HG03558 (cell line): Measurements from ENCODE around the gene DCLRE1A.

Experiments used
- ATAC-seq: cut with Tn5 transposase; IDR thresholded peaks from one replicate; pipeline ENCODE4 v1.9.1; 2021; ENCODE audit warnings: moderate number of reproducible peaks; ENCODE audit not compliant: unreplicated experiment; ENCODE audit errors: extremely low read depth

DCLRE1A gene

GRCh38 chr10:113854013-113854760 is at the start of gene DCLRE1A, which contains the start of gene NHLRC2:
Gene DCLRE1A, minus strand, starts transcription at chr10:113854082. Its CDS starts 900 bp downstream, at chr10:113853182.
Gene NHLRC2, plus strand, starts transcription at chr10:113854661. Its CDS starts 212 bp downstream, at chr10:113854873.
- ATAC-seq: no peak

GRCh38 chr10:113899952-113900598 is 46.2 kb upstream of the DCLRE1A start:
- ATAC-seq: no peak

GRCh38 chr10:113897693-113898618 is 44.1 kb upstream of the DCLRE1A start:
- ATAC-seq: no peak

GRCh38 chr10:113895018-113895417 is 41.1 kb upstream of the DCLRE1A start:
- ATAC-seq: no peak

- no peak for ATAC-seq
Measured at GRCh38 chr10:113894581-113894980, 40.7 kb upstream of the DCLRE1A start.

- ATAC-seq: no peak
Measured at GRCh38 chr10:113893570-113893969, 39.7 kb upstream of the DCLRE1A start.

- no peak for ATAC-seq
Measured at GRCh38 chr10:113891476-113891875, 37.6 kb upstream of the DCLRE1A start.

- ATAC-seq: no peak
Measured at GRCh38 chr10:113890769-113891168, 36.9 kb upstream of the DCLRE1A start.

GRCh38 chr10:113889911-113890310 is 36.0 kb upstream of the DCLRE1A start:
- no peak for ATAC-seq

- no peak for ATAC-seq
Measured at GRCh38 chr10:113882240-113882639, 28.4 kb upstream of the DCLRE1A start.

GRCh38 chr10:113880236-113880635 is 26.4 kb upstream of the DCLRE1A start:
- no peak for ATAC-seq

GRCh38 chr10:113879691-113880090 is 25.8 kb upstream of the DCLRE1A start:
- peak; percentile 78 for ATAC-seq

- no peak for ATAC-seq
Measured at GRCh38 chr10:113876461-113876860, 22.6 kb upstream of the DCLRE1A start.

- no peak for ATAC-seq
Measured at GRCh38 chr10:113875212-113875611, 21.3 kb upstream of the DCLRE1A start.

- ATAC-seq: no peak
Measured at GRCh38 chr10:113872139-113873030, 18.5 kb upstream of the DCLRE1A start.

GRCh38 chr10:113869789-113870188 is 15.9 kb upstream of the DCLRE1A start:
- no peak for ATAC-seq

- ATAC-seq: no peak
Measured at GRCh38 chr10:113867904-113868303, 14.0 kb upstream of the DCLRE1A start.

GRCh38 chr10:113866551-113867394 is 12.9 kb upstream of the DCLRE1A start:
- ATAC-seq: no peak

- no peak for ATAC-seq
Measured at GRCh38 chr10:113865901-113866300, 12.0 kb upstream of the DCLRE1A start.
